ENCODE measurements around the gene LEFTY2.

DNA sequence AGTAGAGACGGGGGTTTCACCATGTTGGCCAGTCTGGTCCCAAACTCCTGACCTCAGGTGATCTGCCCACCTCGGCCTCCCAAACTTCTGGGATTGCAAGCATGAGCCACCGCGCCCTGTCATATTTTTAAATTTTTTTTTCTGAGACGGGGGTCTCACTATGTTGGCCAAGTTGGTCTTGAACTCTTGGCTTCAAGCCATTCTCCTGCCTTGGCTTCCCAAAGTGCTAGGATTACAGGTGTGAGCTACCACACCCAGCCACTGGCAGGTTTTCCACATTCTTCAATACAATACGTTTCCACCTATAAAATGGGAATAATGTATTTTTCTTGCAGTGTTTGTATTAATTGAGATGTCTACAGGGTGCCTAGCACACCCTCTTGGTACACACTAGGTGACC, 48.7 kb downstream of the LEFTY2 start:
- no peak for TF ChIP-seq YY1 (IDR thresholded peaks at IDR 0.05; ENCODE audit: insufficient read depth, insufficient read length)
- TF ChIP-seq ZNF274 (IDR thresholded peaks at IDR 0.05; ENCODE audit: low read depth, low read length) = no peak
- TF ChIP-seq SUZ12 (IDR thresholded peaks at IDR 0.05; ENCODE audit: extremely low read depth, insufficient read depth, insufficient read length) = no peak
